GM21360 (cell line): ENCODE results near the gene EGFL7.

Source experiments
- ATAC-seq: cut with Tn5 transposase; IDR thresholded peaks from one replicate; pipeline ENCODE4 v1.9.1; 2021; ENCODE audit warnings: mild to moderate bottlenecking, moderate library complexity; ENCODE audit not compliant: unreplicated experiment

EGFL7 gene

DNA sequence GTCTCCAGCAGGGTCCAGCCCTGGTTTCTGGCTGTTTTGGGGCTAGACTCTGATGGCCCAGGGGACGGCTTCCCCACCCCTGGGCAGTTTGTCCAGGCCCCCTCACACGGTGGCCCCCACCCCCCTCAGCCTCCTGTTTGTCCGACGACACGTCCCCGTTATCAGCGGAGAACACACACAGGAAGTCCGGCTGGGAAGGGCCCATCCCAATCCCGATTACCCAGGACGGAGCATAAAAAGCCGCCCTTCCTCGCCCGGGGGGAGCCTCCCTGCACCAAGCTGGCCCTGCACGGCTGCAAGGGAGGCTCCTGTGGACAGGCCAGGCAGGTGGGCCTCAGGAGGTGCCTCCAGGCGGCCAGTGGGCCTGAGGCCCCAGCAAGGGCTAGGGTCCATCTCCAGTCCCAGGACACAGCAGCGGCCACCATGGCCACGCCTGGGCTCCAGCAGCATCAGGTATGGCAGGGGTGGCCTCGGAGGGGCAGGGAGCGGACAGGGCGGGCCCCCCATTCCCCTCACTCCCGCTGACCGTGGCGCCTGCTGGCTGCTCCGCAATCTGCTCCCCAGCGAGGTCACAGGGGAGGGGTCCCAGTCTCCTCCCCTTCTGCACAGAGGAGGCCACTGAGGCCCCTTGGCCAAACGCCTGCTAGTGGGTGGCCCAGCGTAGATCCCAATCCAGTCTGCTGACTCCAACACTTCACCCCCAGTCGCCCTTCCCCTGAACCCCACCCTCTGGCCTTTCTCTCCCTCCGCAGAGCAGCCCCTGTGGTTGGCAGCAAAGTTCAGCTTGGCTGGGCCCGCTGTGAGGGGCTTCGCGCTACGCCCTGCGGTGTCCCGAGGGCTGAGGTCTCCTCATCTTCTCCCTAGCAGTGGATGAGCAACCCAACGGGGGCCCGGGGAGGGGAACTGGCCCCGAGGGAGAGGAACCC is at the start of gene EGFL7:
EGFL7 (plus strand) TSS at position 261 of the 926 bp plus-strand sequence. CDS start 5,367 bp downstream, outside the sequence.
- no peak for ATAC-seq

DNA sequence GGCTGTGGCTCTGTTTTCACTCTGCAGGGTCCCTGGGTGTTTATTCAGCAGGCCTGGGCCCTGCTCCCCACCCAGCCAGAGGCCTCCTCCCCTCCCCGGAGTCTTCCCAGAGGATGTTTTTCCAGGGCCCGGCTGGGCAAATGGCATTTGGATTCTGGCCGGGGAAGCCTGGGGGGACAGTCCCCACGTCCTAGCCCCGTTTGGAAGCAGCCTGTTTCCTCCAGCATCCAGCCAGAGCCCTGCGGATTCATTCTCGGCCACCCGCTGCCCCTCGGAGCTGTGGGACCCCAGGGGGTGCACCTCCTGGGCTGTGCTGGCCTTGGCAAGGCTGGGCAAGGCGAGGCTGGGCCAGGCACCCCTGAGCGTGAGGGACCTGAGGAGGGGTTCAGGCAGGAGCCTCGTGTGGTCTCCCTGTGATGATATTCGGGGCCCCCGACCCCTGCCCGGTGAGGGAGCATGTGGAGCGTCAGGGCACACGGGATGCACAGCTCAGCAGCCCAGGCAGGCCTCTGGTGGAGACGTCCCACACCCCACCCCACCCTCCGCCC is 48.8 kb upstream of the EGFL7 start:
- ATAC-seq: no peak

DNA sequence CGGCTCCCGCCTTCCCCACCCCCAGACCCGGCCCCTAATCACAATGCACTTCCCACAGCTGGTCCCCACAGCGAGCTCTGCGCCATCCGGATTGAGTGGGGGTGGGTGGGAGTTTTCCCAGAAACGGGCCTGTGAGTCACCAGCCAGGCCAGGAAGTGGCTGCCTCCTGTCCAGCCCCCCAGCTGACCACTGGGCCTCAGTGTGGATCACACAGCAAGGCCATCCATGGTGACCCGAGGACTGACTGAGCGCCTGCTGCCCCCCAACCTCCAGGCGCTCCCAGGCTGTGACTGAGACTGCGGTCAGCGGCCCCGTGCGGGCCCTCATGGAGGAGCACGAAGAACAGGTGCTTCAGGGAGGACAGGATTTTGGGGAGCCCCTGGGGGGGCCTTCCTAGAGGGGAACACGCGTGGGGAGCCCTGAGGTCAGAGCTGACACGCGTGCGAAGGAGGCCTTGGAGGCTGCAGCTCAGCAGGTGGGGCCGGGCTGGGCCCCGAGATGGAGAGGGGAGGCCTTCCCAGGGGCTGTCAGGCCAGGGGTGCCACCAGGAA is 48.3 kb upstream of the EGFL7 start:
- ATAC-seq: no peak

DNA sequence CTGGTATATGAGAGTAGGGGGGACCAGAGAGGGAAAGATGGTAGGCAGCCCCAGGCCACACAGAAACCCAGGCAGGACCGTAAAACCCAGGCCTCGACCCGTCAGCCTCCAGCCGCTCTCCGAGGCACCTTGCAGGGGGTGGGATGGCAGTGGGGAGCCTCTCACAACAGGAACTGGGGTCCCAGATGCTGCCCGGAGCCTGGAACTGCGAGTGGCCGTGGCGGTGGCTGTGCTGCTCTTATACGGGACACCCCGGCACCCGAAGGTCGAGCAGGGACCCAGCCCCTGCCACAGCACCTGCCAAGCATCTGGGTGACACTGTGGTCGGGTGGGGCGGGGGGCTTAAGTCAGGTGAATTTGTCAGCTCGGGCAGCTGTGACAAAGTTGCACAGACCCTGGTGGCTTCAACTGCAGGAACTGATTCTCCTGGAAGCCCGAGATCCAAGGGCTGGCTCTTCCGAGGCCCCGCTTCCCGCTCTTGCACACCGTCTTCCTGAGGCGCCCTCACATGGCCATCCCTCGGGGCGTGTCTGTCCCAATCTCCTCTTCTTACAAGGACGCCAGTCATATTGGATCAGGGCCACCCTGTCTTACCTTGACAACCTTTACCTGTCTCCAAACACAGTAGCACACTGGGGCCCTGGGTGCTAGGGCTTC is 47.6 kb upstream of the EGFL7 start:
- no peak for ATAC-seq

DNA sequence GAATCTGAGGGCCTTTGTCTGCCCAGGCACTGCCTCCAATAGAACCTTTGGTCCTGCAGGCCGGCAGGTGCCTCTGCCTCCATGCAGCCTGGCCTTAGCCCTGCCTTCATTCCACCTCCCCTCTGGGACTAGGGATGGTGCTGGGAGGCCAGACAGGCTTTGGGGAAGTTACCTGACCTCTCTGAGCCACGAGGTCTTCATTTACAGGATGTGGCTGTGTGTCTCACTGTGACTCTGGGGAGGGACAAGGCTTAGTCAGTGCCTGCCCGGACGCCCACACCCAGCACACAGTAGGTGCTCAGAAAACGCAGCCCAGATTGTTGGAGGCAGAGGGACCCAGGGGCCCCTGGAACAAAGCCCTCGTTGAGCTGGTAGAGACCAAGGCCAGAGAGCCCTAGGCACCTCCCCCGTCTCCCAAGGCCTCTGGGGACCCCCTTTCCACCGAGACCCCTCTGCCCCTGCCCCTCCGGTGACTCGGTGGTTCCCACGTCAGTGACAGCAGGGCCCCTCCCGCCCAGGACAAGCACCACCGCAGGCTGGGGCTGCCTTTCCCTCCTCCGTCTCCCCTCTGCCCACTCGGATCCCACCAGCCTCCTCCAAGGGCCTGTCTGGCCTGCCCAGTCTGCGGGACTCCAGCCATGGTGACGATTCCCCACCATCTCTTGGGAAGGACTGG is 46.9 kb upstream of the EGFL7 start:
- no peak for ATAC-seq

DNA sequence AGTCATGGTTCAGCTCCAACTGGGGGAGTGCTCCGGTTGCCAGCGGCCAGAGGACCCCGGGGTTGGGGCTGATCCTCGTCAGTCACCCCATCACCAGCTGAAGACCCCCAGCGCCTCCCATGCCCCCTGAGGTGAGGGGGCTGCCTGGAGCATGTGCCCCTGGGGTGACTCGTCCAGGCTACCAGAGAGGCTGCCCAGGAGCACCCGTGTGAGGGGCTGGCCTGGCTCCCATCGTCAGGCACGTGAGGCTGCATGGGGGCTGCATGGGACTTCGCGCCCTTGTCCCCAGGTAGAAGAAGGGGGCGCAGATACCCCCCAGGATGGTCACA is 46.4 kb upstream of the EGFL7 start:
- no peak for ATAC-seq

DNA sequence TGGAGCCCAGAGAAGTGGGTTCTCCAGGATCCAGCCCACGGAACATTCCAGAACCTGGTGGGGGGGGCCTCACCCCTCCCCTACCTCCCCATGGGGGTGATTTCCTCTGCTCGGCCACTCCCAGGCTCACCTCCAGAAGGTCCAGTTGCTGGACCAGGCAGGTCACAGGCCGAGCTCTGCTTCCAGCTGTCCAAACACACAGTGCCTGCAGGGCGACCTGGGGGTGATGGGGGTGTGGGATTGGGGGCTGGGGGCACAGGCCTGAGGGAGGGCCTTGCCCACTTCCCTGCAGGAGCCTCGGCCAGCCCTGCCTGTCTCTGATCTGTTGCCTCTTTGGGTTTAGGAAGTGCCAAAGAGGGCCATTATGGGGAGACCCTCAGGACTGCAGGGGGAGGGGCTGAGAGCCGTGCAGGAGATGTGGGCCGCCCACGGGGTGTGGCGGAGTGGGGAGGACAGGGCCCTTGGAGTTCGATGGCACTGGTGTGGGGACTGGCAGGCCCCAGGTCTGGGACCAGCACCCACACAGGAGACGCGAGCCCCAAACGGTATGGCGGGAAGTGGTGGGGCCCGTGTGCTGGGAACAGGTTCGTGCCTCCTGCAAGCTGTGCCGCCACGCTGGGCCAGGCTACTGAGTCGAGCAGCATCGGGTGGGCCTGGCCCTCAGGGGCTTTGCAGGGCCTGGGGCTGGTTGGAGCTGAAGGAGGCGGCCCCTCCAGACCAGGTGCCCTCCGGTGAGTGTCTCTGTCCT is 45.6 kb upstream of the EGFL7 start:
- no peak for ATAC-seq

DNA sequence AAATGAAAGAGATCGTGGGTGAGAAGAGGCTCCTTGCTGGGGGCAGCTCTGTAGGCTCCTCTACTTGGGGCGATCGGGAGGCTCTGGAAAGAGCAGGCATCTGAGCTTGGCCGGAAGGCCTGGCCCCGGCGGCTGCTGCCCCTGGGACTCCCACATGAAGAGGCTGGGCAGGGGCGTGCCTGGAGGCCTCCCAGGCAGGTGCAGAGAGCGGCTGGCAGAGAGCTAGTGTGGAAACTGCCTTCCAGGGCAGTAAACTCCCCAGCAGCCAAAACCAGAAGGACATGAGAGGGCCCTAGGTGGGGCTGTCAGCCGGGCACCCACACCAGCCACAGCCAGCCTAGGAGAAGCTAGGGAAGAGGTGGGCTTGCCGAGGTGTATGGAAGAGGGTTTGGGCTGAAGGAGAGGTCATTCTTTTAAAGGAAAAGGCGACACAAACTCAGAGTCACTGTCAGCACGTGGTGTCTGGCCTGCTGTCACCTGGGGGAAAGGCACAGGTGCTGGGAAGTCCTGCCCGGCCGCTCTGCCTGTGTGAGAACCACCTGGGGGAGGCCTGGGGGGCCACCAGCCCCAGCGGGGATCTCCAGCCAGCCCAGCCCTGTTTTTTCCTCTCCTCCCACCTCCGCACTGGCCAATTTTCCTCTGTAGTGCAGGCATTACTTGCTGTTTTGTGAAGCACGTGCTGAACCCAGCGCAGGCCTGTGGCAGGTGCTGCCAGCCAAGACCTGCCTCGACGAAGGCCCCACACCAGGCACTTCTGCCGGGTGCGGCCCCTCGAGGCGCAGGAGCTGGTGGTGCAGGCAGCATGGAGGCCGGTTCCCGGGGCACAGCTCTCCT is 44.8 kb upstream of the EGFL7 start:
- ATAC-seq: no peak

DNA sequence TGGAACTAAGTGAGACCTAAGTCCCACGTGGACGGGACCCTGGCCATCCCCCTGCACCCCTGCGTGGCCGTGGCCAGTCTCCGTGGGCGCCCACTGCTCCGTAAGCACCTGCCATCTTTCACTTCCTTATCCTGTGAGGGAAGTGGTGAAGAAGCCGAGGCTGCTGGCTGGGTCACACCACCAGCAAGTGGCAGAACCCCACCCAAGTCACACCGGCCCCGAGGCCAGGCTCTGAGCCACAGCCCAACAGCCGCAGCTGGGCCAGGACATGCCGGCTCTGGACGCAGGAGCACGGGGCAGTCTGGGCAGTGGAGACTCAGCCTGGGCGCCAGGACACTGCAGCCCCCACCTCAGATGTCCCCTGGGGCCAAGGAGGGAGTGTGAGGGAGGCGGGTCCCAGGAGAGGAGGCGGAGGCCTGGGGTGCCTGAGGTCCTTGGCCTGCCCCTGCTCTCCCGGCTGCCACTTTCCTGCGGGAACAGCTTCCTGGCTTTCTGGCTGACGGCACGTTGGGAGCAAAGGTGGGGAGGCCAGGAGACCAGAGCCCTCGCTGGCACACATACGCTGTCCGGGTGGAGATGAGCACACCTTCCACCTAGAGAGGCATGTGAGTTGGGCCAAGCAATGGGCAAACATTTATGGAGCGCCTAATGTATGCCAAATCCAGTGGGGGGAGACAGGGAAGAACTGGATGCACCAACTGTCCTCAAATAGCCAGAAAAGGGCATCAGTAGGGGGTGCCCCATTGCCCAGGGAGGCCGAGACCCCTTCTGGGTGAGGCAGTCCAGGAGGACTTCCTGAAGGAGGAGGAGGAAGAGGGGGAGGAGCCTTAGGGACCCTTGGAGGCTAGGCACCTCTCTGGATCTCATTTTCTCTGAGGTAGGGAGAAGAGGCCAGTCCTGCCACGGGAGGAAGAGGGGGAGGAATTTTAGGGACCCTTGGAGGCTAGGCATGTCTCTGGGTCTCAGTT is 43.9 kb upstream of the EGFL7 start:
- ATAC-seq: no peak

DNA sequence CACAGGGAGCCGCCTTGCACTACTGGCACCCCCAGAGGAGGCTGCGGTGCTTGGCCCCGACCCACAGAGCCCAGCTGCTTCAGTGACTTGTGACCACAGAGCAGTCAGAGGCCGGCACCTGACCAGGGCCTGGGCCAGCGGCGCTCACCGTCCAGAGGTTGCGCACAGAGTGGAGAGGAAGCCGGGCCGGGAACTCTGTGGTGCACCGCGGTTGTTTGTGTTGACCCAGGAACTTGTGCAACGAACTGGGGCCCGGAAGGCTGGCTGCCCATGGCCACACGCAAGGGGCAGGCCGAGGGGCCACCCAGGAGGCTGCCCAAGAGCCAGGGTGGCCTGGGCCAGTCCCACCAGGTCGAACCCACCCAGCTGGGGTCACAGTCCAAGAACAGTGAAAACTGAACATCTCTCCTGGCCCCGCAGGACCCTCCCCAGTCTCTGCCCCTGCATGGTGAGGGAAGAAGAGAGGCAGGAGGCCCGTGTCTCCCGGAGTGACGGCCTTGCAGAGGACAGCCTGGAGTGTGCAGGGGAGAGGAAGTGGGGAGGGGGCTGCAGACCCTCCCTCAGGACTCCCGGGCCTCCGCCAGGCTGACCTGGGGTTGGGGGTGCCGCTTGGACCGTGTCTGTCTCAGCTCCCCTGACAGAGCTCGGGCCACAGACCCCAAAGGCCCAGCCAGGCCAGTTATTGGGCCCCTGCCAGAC is 42.8 kb upstream of the EGFL7 start:
- ATAC-seq: no peak

DNA sequence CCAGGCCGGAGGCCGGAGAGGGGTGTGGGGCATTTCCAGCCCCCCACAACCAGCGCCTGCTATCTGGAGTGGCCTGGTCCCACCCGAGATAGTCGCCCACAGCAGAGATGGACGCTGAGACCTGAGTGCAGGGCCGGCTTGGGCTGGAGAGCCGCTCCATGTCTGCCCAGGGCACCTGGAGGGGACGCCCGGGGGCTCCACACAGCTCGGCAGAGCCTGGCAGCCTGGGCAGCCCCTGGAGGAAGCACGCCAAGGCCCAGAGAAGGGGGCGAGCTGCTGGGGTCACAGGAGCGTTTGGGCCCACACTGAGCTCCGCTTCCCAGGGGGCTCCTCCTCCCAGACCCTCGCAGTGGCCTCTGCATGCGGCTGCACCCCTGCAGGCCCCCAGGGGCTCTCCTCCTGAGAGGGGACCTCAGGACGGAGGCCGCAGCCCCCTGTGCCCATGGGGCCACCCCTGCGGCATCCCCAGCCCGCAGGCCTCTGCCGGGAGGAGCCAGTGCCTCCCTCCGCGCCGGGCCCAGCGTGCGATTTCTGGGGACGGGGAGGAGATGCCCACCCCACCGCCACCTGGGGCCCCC is 42.2 kb upstream of the EGFL7 start:
- no peak for ATAC-seq

DNA sequence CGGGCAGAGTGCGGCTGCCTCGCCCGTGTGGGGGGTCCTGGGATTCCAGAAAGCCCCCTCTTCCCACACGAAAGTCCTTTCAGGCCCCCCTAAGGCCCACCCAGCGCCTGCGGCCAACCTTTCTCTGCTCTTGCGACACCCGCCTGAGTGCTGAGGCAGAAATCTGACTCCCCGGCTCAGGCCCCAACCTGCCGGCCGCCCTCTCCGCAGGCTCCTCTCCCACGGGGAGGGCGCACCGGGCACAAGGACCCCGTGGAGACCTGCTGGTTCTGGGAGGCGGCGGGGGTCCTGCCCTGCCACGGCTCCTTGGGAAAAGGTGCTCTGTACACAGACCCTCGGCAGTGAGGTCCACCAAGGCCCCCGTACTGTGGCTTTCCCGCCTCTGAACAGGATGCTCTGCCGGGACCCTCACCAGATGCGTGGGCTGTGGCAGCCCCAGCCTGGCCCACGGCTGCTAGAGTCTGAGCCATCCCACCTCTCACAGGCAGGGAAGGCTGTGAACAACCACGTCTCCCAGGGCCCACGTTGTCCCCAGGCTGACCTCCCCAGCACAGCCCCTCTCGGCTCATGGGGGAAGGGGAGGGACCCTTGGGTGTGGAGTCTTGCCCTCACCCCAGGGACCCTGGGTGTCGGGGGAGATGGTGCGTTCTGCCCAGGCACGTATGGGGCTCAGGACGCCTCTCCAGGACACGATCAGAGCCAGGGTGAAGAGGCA is 41.5 kb upstream of the EGFL7 start:
- ATAC-seq: no peak

DNA sequence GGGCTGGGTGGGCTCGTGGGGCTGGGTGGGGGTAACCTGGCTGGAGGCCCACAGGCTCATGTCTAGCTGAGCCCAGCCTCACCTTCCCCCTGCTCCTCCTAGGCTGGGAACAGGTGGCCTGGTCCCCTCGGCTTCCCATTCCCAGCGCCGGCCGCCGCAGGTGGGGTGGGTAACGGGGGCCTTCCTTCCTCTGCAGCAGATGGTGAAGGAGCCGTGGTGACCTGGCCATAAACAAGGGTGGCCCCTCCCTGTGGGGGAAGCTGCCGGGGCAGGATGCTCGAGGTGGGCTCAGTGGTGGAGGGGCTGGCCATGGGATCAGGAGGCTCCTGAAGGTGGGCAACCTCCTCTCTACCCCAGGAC is 41.0 kb upstream of the EGFL7 start:
- ATAC-seq: no peak

DNA sequence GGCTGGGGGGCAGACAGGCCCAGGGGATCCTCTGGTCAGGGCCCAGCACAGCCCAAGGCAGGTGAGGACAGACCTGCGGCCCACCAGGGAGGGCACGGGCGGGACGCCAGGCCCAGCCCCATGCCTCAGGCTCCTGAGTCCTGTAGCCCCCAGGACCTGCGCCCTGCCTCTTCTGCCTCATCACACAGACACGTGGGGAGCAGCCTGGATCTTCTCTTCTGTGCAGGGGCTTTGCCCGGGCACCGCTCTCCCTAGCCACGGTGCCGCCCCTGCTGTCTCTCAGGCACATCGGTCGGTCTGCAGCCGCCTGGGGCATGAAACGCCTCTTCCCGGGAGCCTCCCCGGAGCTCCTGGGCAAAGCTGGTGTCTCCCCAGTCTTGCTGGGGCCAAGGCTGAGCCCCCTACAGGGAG is 40.2 kb upstream of the EGFL7 start:
- no peak for ATAC-seq

DNA sequence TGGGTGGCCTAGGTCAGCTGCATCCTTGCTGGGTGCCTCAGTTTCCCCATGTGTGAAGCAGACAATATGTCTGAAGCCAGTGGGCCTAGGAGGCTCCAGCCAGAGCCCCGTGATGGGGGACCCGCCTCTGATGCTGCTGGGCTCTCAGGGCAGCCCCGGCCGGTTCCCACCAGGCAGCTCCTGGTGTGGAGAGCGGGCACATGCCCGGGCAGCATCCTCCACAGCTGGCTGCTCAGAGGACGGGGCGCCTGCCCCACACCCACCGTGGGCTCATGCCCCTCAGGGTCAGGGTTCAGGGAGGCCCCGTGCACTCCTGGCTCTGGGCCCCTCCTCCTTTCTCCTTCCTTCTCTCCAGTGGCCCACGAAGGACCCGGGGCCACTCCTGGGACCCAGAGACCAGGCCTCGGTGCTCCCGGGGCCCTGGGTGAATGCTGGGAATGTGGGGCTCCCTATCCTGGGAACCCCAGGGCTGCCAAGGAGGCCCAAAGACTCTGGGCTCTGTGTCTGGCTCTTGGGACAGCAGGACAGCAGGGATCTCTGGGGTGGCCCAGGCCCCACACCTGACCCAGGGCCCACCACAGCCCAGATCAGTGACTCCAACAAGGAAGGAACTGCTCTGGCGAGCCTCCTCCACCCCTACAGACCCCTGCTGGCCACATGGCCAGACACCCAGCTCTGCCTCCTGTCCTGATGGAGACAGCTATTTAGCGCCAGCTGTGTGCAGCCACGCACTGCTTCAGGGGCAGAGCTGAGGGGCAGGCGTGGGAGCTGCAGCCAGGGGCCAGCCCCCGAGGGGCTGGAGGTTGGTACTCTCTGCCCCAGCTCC is 39.5 kb upstream of the EGFL7 start:
- no peak for ATAC-seq

DNA sequence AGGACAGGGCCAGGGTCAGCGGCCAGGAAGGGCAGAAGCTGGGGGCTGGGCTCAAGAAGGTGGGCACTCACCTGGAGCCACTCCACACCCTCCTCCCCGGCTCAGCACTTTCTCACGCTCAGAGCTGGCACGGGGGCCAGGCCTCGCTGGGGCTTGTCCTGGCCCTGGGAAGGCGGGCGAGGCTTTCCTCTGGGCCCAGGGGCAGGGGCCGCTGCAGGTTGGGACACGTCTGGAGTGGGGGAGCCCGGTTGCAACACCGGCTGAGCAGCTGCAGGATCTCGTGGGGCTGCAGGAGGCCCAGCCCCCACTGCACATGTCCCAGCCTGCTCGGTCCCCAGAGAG is 38.9 kb upstream of the EGFL7 start:
- no peak for ATAC-seq
